ENCODE measurements around the gene GPR151.

The GPR151 gene

DNA sequence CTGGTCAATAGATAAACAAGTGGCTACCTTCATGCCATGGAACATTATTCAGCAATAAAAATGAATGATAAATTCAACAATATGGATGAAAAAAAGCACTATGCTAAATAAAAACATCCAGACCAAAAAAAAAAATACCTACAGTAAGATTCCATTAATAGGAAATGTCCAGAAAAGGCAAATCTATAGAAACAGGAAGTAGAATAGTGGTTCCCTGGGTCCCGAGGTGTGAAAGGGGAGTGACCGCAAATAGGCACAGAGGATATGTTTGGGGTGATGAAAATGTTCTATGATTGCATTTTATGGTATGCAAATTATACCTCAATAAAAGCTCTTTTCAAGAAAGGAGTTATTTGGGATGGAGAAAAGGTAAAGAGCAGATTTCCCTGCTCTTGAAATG is 3.6 kb upstream of the GPR151 start:
- DNase-seq: no peak

DNA sequence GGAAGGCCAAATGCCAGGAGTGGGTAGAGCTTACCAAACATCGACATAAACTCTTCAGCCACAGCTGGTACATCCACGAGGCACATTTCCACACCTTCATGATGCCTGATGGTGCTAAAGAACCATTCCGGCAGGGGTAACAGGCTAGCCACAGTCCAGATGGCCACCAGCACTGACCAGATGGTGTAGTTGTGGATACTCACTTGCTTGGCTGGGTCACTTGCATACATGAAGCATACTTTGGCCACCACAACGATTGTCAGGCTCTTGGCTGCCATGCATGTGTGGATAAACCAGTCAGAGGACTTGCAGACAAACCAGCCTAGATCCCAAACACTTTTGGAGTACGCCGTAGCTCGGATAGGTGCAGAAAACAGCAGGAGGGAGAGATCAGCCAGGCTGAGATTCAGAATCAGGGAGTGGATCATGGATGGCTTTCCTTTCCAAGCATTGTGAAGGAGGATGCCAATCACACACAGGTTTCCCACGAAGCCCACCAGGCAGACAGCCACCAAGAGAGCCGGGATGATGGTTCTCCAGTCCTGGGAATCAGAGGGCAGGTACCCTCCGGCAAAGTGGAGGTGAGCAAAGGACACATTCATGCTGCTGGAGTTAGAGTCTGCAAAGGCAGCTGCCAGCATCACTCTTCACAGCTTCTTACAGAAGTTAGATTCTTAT is 378 bp downstream of the GPR151 start:
- no peak for DNase-seq

DNA sequence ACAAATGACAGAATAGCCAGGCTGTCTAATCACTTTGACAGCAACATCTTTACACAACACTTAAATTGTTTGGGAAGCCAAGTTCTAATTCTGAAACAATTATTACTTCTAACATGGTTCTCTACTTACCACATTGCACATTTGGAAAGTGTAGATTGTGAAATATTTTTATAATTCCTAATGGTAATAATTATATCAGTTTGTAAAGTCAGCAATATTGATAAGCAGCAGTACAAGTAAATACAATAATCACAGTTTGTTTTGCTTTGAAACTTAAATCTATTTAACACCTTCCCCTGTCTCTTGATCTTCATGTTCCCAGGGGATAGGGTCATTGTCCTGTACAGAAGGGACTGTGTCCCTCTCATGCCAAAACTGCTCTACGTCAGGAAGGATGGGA is 1.4 kb downstream of the GPR151 start:
- no peak for DNase-seq

DNA sequence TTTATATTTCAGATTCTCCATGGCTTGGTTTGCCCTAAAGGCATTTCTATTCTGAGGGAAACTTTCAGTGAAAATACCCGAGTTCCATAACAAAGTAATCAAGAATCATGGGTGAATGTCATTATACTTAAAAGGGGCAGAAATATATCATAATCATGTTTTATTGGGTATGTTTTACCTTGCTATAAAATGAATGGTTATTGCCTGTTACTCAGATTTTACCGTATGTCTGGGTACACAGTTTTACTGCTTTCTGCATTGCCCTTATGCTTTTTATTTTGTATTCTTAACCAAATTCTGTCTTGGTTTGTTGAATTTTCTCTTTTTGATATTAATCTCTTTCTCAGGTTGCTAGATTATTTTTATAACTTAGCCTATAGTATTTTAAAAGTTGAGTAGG is 2.5 kb downstream of the GPR151 start:
- no peak for DNase-seq

DNA sequence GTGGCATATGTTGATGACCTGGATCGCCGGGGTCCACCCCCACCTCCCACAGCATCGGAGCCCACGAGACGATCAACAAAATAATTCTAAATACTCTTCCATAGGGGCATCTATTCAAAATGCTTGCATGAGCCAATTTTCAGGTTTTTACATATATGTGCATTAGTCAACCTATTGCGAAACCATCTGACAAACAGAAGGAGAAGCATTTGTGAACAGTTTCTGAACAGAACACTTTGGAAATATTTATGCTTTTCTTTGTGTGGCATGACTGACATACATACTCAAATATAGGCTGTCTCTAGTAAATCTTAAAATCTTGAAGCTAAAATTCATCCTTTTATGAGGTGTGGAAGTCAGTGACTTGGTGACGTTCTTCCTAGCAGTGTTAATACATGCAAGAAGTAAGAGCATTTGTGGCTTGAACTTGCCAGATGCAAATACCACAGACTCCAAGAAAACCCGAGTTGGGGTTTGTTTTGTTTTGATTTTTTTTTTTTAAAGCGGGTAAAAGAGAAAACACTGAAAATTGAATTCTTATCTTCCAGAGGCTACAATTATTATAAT is 5.3 kb downstream of the GPR151 start:
- DNase-seq: peak; percentile 9

DNA sequence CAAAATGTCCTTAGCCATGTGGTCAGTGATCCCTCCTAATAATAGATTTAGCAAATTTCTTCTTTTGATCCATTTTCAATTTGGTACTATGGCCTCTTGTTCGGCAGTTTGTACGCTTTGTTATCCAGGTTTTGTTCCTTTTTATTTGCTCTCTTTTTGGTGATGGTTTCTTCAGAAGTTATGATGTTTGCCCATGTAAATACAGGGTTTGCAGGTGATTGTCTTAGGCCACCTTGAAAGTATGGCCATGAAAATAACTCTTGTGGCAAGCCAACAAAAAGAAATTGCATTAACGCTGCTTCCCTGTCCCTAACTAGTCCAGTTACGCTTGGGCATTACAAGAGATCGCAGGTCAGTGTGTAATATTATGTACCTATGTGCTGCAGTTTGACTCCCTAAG is 8.6 kb downstream of the GPR151 start:
- no peak for DNase-seq

DNA sequence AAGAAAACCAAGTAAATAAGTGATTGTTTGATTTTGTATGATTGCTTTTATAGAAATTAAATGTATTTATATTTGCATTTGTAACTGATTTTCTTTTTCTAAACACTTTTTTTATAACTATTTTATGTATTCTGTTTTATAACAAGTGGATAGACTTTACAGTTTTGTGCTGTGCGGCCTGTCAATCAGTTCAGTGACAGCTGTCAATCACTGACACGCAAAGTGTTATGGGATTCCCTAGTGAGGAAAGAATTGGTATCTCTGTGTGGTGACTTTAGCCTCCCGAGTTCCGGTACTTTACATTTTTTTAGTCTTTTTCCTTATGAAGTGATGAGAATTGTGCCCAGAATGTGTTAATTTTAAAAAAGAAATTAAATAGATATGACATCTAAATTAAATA is 16.3 kb downstream of the GPR151 start:
- DNase-seq: no peak

DNA sequence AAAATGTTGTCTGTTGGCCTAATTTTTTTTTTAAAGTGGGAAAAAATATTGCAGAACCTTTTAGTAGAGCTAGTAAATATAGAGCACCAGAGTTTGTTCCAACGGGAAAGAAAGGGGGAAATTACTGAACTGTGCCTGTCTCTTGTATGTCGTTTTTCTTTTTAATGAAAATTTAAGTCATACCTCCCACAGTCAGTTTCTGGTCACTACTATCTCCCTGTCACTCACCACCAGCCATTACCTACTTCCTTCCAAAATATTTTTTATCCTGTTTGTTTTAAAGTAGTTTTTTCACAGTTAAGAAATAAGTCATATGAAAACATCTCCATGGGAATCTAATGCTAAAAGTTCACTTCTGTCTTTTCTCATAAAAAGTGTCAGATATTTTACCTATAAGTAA is 21.3 kb downstream of the GPR151 start:
- no peak for DNase-seq

DNA sequence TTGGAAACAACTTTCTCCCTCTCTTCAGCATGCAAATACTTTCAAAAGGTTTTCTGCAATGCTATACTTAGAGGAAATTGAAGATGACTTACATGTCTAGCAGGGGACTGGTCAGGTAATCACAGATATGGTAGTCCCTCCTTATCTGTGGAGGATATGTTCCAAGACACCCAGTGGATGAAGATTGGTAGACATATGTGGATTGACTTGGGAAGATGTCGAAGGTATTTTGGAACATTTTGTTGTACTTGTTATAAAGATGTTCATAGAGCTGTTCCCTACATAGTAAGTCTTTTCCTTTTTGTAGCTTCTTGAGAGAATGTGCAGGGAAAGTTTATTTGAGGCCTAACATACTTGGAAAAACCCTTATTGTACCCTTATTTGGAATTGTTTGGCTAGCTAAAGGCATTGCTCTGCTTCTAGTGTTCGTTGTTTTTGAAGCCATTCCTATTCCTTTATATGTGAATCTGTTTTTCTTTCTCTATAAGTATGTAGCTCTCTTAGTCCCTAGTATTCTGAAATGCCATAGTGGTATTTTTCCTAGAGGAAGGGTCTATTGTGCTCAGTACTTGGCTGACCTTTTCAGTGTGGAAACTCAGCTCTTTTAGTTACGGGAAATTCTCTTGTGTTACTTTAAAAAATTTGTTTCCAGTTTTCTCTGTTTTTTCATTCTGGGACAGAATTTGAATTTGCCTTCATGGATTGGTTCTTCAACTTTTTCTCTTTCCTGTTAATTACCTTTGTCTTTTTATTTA is 25.7 kb downstream of the GPR151 start:
- DNase-seq: peak; percentile 17

DNA sequence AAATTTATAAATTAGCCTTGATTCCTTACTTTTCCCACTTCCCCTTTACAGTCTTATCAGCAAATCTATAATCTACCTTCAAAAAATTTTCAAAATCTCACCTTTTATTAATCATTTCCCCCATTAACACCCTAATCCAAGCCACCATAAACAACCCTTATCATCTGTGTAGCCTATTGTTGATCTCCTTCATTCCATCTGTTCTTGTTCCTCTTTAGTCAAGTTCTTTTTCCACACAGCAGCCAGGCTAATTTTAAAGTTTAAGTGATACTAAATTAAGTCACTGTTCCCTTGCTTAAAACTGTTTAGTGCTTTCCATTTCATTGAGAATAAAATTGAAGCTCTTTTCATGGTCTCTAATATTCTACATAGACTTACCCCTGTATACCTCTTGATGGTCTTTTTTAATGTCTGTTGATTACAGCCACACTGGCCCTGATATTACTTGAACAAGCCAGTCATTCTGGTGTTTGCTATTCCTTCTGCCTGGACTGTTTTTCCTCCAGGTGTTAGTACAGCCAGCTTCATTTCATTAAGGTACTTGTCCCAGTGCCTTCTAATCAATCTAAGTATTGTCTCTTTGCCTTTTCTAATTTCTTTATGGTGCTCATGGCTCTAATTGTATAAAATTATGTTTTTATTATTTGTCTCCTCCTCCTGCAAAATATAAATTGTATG is 31.1 kb downstream of the GPR151 start:
- DNase-seq: no peak

DNA sequence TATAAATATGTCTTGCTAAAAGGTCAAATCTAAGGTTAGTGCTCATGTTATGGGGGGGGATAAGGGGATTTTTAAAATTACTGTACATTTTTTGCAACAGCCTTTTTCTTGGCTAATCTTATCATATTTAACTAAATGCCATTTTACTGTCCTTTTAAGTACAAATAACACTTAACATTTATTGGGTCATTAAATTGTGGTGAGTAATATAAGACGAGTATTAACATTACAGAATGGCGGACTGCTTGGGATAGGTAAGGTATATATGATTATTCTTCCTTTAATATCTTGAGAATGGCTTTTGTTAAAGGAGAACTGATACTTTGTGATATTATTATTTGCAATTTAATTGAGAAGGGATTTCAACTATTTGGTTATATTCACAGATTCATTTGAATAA is 33.2 kb downstream of the GPR151 start:
- DNase-seq: no peak

DNA sequence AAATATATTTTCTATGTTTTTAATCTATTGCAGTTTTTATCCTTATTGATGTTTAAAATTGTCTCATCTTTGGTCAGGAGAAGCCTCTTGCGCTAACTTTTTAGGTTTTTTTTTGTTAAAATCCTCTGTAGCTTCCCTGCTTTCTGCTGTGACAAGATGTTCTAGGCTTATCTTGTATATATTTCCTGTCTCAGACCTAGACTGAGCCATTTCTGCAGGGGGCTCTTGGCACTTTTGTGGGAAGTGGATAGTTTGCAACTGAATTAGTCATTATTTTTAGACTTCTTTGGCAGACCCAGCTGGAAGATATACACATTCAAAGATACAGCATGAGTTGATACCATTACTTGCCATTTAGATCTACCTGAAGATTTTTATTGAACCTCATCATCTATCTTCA is 40.1 kb downstream of the GPR151 start:
- DNase-seq: no peak

DNA sequence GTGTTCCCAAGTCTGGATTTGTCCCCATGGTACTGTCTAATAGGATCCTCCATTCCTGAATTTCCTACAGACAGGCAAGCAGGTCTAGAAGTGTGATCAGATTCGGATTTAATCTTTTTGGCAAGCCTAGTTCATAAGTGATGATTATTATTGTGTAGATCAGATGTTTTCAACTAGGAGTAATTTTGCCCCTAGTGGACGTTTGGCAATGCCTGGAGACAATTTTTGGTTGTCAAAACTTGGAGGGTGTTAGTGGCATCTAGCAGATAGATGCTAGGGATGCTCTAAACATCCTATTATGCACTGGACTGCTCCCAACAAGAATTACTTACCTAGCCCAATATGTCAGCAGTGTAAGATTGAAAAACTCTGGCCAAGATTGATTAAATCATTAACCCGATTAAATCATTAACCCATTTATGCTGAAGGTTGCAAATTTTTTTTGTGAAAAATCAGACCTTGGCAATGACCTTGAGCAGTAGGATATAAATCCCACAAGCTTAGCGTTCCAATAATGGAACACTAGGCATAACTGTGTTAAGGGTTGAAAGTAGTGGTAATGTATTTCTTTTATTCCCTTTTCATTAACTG is 40.7 kb downstream of the GPR151 start:
- no peak for DNase-seq

DNA sequence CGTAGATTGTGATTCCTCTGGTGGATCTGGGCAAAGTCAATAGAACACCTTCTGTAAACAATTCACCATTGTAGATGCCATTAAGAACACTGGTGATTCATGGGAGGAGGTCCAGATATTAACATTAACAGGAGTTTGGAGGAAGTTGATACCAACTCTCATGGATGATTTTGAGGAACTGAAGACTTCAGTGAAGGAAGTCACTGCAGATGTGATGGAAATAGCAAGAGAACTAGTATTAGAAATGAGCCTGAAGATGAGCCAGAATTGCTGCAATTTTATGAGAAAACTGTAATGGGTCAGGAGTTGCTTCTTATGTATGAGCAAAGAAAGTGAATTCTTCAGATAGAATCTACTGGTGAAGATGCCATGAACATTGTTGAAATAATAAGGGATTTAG is 41.9 kb downstream of the GPR151 start:
- DNase-seq: no peak

DNA sequence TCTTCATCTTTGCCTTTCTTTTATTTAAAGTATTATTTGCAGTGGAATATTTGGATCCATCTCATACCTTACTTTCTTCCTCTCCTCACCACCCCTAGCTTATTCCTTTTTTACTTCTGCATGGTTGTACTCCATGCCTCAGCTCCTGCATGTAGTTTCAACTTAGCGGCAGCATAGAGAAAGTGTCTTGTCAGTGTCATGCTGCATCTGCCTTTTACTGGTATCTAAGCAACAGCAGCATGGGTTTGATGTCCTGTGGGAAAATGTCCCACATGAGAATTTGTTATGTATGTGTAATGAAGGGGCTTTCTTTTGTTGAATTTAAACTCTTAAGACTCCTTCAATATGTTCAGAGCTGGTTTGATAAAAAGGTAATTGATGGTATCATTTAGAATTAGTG is 48.2 kb downstream of the GPR151 start:
- DNase-seq: no peak

DNA sequence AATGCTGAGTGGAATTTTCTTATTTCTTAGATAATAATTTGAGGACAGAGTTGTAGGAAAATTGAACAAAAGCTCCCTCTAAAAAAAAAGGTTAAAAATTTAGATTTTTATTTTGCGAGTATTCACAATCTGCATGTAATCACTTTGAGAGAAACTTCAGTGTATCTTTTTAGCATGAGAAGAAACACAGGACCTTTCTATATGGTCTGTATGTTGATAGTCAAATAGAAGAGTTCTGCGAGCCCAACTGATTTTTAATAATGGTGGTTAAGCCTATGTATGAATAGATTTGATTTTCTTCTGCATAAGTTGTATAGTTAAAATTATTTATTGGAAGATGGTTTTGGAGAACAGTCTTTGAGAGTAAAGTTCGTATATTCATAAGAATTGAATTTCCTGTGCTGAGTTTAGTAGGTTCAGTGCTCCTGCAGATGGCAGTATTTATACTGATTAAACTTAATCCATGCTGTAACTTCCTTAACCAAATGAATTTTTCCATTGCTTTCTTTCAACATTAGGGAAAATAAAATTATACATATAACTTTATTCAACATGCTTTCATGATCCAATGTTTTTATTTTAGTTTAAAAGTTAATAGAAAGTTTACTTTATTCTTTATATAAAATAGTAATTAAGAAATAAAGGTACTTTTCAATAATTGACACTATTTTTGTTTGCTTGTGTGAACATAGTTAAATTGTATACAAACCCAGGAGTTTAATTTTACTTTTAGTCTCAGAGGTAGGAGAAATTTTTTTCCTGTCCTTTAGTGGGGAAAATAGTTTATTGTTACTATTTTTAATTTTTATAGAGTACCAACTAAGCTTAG is 49.3 kb downstream of the GPR151 start:
- DNase-seq: no peak

DNA sequence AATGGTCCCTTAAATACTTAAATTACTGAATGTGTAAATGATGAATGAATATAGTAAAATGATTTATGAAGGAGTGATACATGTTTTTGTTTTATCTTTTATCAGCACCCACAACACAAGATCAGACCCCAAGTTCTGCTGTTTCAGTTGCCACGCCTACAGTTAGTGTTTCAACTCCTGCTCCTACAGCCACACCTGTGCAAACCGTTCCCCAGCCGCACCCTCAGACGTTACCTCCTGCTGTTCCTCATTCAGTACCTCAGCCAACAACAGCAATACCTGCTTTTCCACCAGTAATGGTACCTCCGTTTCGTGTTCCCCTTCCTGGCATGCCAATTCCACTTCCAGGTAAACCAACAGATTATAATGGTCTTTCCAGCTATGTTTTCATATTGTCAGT is 52.5 kb downstream of the GPR151 start:
- DNase-seq: no peak
